ENCODE measurements around the gene NSUN7. TPM values are rescaled to one million over a fixed set of nuclear protein-coding genes. Genes with fewer than 3 reads are reported as not detected.

The NSUN7 gene
- total RNA-seq, 1 donor from 2014 or later, result 0.23 TPM

DNA sequence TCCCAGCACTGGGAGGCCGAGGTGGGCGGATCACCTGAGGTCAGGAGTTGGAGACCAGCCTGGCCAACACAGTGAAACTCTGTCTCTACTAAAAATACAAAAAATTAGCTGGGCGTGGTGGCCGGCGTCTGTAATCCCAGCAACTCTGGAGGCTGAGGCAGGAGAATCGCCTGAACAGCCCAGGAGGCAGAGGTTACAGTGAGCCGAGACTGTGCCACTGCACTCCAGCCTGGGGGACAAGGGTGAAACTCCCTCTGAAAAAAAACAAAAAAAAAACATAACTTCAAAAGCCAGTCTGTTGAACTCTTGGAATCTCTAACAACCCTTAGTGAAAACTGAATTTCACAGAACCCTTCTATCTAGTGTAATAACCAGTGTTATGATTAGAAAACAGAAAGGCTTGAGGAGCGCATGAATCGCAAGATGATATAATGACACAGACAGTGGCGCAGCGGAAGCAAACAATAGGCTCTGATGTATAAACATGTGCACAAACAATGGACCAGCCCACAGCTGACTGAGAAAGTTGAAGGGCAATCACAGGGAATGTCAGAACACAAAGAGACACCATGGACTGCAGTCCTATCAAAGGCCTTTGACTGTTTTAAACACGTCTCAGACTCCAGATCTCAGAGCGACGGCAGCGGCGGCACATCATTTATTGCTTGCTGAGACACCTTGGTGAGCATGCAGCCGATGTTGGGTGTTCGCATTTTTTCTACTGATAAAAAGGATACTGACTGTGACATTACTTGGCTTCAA, 81.6 kb downstream of the NSUN7 start:
- H3K36me3 Mint-ChIP-seq (ENCODE audit: low read depth), result no peaks in the 10 kb centered on the region
- DNase-seq (ENCODE audit: low spot score), result no peak
- peaks cover 6% of the 10 kb centered on the region for H3K27me3 Mint-ChIP-seq (ENCODE audit: insufficient read depth)
- no peaks in the 10 kb centered on the region for H3K9me3 Mint-ChIP-seq
- no peaks in the 10 kb centered on the region for H3K4me1 Mint-ChIP-seq (ENCODE audit: low read depth)
- intact Hi-C loops (cut with micrococcal nuclease), result no loop called here
- H3K4me3 Mint-ChIP-seq, result no peak overlapping the region
- no peak overlapping the region for H3K27ac Mint-ChIP-seq

GRCh38 chr4:40832175-40832574, 82.4 kb downstream of the NSUN7 start:
- Mint-ChIP-seq H3K9me3 (no peaks in the 10 kb centered on the region), H3K27ac (no peak overlapping the region), H3K4me3 (no peak overlapping the region)

DNA sequence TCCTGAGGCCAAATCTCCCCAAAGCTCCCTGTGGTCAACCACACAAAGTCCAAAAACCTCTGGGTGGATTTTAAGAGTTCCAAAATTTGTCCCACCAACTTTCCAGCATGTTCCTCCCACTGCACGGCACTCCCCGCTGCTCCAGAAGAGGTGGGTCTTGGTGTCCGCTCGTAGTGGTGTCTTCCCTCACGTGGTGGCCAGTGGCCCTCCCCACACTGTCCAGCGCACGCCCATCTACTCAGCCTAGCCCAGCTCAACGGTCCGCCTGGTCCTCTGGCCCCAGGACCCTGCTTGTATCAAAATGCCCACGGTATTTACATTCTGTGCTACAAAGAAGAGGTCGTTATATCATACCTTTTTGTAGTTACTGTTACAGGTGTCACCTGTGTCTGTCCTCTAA, 83.5 kb downstream of the NSUN7 start:
- H3K4me3 Mint-ChIP-seq, result no peak overlapping the region
- H3K27ac Mint-ChIP-seq, result no peak overlapping the region
- H3K4me1 Mint-ChIP-seq (ENCODE audit: low read depth), result no peaks in the 10 kb centered on the region
- no peaks in the 10 kb centered on the region for H3K36me3 Mint-ChIP-seq (ENCODE audit: low read depth)
- no peaks in the 10 kb centered on the region for H3K9me3 Mint-ChIP-seq
- intact Hi-C loops (cut with micrococcal nuclease), result no loop called here
- H3K27me3 Mint-ChIP-seq (ENCODE audit: insufficient read depth), result peaks cover 6% of the 10 kb centered on the region
- DNase-seq (ENCODE audit: low spot score), result no peak

More at GRCh38 chr4:40832175-40832574, 82.4 kb downstream of the NSUN7 start:
- no peak for DNase-seq (ENCODE audit: low spot score)
- intact Hi-C loops (cut with micrococcal nuclease), result no loop called here
- no peaks in the 10 kb centered on the region for H3K4me1 Mint-ChIP-seq (ENCODE audit: low read depth)
- no peaks in the 10 kb centered on the region for H3K36me3 Mint-ChIP-seq (ENCODE audit: low read depth)
- H3K27me3 Mint-ChIP-seq (ENCODE audit: insufficient read depth), result peaks cover 6% of the 10 kb centered on the region

- H3K36me3 Mint-ChIP-seq (ENCODE audit: low read depth), result no peaks in the 10 kb centered on the region
- no peak overlapping the region for H3K4me3 Mint-ChIP-seq
- no peak overlapping the region for H3K27ac Mint-ChIP-seq
- H3K9me3 Mint-ChIP-seq, result no peaks in the 10 kb centered on the region
- no peak for DNase-seq (ENCODE audit: low spot score)
- intact Hi-C loops (cut with micrococcal nuclease), result no loop called here
- H3K27me3 Mint-ChIP-seq (ENCODE audit: insufficient read depth), result peaks cover 3% of the 10 kb centered on the region
- H3K4me1 Mint-ChIP-seq (ENCODE audit: low read depth), result peaks cover 8% of the 10 kb centered on the region
Measured at GRCh38 chr4:40837094-40837870, 87.5 kb downstream of the NSUN7 start.

DNA sequence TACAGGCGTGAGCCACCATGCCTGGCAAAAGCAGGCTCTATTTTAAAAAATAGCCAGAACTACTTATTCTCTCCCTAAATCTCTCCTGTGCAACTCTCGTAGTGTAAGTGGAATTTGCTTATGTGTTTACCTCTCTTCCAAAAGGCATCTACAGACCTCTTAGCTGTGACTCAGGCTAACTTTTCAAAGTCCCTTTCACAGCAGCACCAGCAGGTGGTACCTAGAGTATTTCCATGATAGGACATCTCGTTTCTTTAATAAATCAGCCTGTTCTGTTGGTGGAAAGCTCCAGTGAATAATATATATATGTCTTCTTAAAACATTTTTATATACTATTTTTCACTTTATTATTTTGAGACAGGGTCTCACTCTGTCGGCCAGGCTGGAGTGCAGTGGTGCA, 89.0 kb downstream of the NSUN7 start:
- Mint-ChIP-seq H3K4me1 (ENCODE audit: low read depth) (peaks cover 8% of the 10 kb centered on the region), H3K9me3 (no peaks in the 10 kb centered on the region), H3K4me3 (no peak overlapping the region), H3K27ac (no peak overlapping the region), H3K36me3 (ENCODE audit: low read depth) (no peaks in the 10 kb centered on the region), H3K27me3 (ENCODE audit: insufficient read depth) (peaks cover 3% of the 10 kb centered on the region)
- no peak for DNase-seq (ENCODE audit: low spot score)
- intact Hi-C loops (cut with micrococcal nuclease), result no loop called here

- Mint-ChIP-seq H3K4me3 (no peak overlapping the region), H3K27ac (no peak overlapping the region), H3K4me1 (ENCODE audit: low read depth) (peaks cover 8% of the 10 kb centered on the region), H3K9me3 (no peaks in the 10 kb centered on the region), H3K36me3 (ENCODE audit: low read depth) (no peaks in the 10 kb centered on the region), H3K27me3 (ENCODE audit: insufficient read depth) (peaks cover 3% of the 10 kb centered on the region)
- intact Hi-C loops (cut with micrococcal nuclease), result loop anchor here (5.0 kb wide), 3 partner anchors 533 to 783 kb away; partner anchors contain the start of gene N4BP2
- no peak for DNase-seq (ENCODE audit: low spot score)
Measured at GRCh38 chr4:40840255-40840984, 90.7 kb downstream of the NSUN7 start.

DNA sequence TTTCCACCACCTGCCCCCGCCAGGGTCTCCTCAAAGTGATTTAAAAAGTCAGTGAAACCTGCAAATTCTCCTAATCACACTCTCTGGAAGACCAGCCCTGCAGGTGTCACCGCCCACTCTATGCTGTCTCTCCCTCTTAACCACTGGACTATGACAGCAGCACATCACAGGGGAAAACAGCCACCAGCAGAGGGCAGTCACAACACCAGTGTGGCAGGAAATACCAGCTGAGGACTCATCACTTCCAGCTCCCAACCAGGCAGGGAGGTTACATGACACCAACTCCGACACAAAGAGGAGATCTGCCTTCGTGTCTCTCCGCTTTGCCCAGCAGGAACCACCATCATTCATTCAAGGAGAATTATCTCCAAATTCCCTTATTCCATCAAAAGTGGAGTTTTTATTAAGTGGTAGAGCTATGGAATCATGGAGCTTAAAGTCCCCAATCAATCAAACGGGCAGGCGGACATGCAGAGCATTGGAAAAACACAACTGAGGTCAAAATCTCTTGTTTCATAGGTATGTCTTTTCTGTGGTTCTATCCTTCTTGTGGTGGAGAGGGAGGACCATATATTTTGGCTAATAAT, 91.3 kb downstream of the NSUN7 start:
- intact Hi-C loops (cut with micrococcal nuclease), result loop anchor here (1.0 to 5.0 kb wide), 5 partner anchors 56 to 784 kb away; partner anchors contain the start of gene N4BP2
- Mint-ChIP-seq H3K36me3 (ENCODE audit: low read depth) (no peaks in the 10 kb centered on the region), H3K4me3 (no peak overlapping the region), H3K27ac (no peak overlapping the region), H3K4me1 (ENCODE audit: low read depth) (peaks cover 8% of the 10 kb centered on the region), H3K9me3 (no peaks in the 10 kb centered on the region), H3K27me3 (ENCODE audit: insufficient read depth) (peaks cover 3% of the 10 kb centered on the region)
- peak; percentile 59 for DNase-seq (ENCODE audit: low spot score)

- intact Hi-C loops (cut with micrococcal nuclease), result loop anchor here (5.0 kb wide), 3 partner anchors 535 to 785 kb away; partner anchors contain the start of gene N4BP2
- H3K27me3 Mint-ChIP-seq (ENCODE audit: insufficient read depth), result peaks cover 3% of the 10 kb centered on the region
- DNase-seq (ENCODE audit: low spot score), result no peak
- no peak overlapping the region for H3K4me3 Mint-ChIP-seq
- no peaks in the 10 kb centered on the region for H3K36me3 Mint-ChIP-seq (ENCODE audit: low read depth)
- H3K4me1 Mint-ChIP-seq (ENCODE audit: low read depth), result peaks cover 8% of the 10 kb centered on the region
- no peak overlapping the region for H3K27ac Mint-ChIP-seq
- H3K9me3 Mint-ChIP-seq, result no peaks in the 10 kb centered on the region
Measured at GRCh38 chr4:40842318-40842717, 92.6 kb downstream of the NSUN7 start.

DNA sequence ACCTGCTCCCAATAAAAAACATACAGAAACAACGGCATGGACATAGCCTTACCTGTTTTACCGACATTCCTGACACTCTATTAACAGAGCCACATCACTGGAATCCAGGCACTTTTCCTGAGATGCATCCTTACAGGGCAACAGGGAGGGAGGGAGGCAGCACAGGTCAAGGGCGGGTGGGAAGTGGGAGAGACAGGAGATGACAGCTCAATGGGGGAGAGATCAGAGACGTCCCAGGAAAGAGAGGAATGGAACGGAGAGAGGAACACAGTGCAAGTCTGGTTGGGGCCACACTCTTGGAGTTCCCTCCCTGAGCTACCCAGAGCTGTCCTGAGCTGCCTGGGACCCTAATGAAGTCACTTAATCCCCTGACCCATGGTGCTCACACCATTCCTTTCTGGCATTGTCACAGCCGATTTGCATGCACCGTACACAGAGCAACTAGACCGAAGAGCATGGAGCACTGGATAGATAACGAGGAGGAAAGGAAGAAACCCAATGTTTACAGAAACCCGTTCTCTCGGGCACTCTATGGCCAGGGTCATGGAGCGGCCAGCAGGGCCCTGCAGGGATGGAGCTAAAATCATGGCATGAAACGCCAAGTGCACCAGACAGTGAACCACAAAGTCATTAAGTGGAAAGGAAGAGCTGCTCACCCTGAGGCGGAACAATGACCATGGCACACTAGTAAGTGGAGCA, 93.1 kb downstream of the NSUN7 start:
- Mint-ChIP-seq H3K4me3 (no peak overlapping the region), H3K9me3 (no peaks in the 10 kb centered on the region), H3K27ac (no peak overlapping the region), H3K4me1 (ENCODE audit: low read depth) (peaks cover 8% of the 10 kb centered on the region), H3K36me3 (ENCODE audit: low read depth) (no peaks in the 10 kb centered on the region), H3K27me3 (ENCODE audit: insufficient read depth) (peaks cover 5% of the 10 kb centered on the region)
- intact Hi-C loops (cut with micrococcal nuclease), result loop anchor here (1.0 to 5.0 kb wide), 4 partner anchors 106 to 786 kb away; partner anchors contain the start of gene N4BP2
- DNase-seq (ENCODE audit: low spot score), result no peak

- peak; percentile 15 for DNase-seq (ENCODE audit: low spot score)
- Mint-ChIP-seq H3K27ac (no peak overlapping the region), H3K9me3 (no peaks in the 10 kb centered on the region), H3K4me1 (ENCODE audit: low read depth) (peaks cover 8% of the 10 kb centered on the region), H3K27me3 (ENCODE audit: insufficient read depth) (peaks cover 10% of the 10 kb centered on the region), H3K36me3 (ENCODE audit: low read depth) (no peaks in the 10 kb centered on the region), H3K4me3 (no peak overlapping the region)
- intact Hi-C loops (cut with micrococcal nuclease), result loop anchor here (1.0 to 5.0 kb wide), 4 partner anchors 106 to 786 kb away; partner anchors contain the start of gene N4BP2
Measured at GRCh38 chr4:40843696-40844095, 93.9 kb downstream of the NSUN7 start.

- H3K9me3 Mint-ChIP-seq, result no peaks in the 10 kb centered on the region
- DNase-seq (ENCODE audit: low spot score), result no peak
- no peak overlapping the region for H3K27ac Mint-ChIP-seq
- H3K4me3 Mint-ChIP-seq, result no peak overlapping the region
- peaks cover 11% of the 10 kb centered on the region for H3K27me3 Mint-ChIP-seq (ENCODE audit: insufficient read depth)
- intact Hi-C loops (cut with micrococcal nuclease), result loop anchor here (5.0 kb wide), 3 partner anchors 537 to 787 kb away; partner anchors contain the start of gene N4BP2
- no peaks in the 10 kb centered on the region for H3K36me3 Mint-ChIP-seq (ENCODE audit: low read depth)
- H3K4me1 Mint-ChIP-seq (ENCODE audit: low read depth), result peaks cover 8% of the 10 kb centered on the region
Measured at GRCh38 chr4:40844261-40844660, 94.5 kb downstream of the NSUN7 start.
